OCI-LY1 (cell line): ENCODE results near the gene SH3RF3.

ENCODE experiments used
- CTCF ChIP-seq: fragments of 200-600 bp; sonication (generic), shearing (Covaris generic); IDR thresholded peaks from 2 replicates; pipeline ENCODE4 v1.5.1; 2017; ENCODE audit warnings: mild to moderate bottlenecking, antibody characterized with exemption, low read length, moderate library complexity, mixed read lengths
- EZH2 ChIP-seq: fragments of 200-600 bp; sonication (generic), shearing (Covaris generic); IDR thresholded peaks from 2 replicates; pipeline ENCODE4 v1.8.0; 2017; ENCODE audit warnings: borderline replicate concordance, mixed run types, mild to moderate bottlenecking, antibody characterized with exemption, low read length, moderate library complexity, mixed read lengths

GRCh38 chr2:109448946-109449788 is 320.2 kb downstream of the SH3RF3 start:
- no peak for TF ChIP-seq CTCF
- no peak for TF ChIP-seq EZH2
